Inflammatory macrophage treated with lipopolysaccharide for 1 hour (primary cell): ENCODE measurements around the gene OSBP2.
"Not testable (repeated sequence)": the region's sequence is repeated elsewhere in the genome, so short reads cannot be mapped to it uniquely, and the experiment has no call there.

Experiments
- DNase-seq, 2 donors: peaks; one replicate each; pipeline ENCODE4 v3.0.0-alpha.2; 2020 to 2022

Gene OSBP2

GRCh38 chr22:30718938-30719337, 24.3 kb downstream of the OSBP2 start:
- no peak for DNase-seq

DNA sequence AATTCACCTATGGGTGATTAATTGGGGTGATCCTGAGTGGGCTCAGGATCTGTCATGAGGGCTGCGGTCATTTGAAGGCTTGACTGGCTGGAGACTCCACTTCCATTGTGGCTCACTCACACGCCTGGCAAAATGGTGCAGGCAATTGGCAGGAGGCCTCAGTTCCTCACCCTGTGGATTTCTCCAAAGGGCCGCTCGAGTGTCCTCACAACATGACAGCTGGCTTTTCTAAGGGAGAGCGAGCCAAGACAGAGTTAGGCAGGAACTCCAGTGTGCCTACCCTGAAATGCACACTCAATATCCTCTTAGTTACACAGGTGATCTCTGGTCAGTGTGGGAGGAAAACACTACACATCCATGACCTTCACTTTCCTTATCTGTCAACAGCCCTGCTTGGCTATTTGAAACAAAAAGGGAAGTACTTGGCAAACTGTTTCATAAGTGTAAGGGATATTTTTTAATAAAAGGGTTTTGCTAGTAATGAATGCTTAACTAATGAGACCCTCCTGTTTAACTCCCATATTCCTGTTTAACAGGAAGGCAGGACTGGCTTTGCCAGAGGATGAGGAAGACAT, 25.7 kb downstream of the OSBP2 start:
- peak; percentile 17 to 58 for DNase-seq

DNA sequence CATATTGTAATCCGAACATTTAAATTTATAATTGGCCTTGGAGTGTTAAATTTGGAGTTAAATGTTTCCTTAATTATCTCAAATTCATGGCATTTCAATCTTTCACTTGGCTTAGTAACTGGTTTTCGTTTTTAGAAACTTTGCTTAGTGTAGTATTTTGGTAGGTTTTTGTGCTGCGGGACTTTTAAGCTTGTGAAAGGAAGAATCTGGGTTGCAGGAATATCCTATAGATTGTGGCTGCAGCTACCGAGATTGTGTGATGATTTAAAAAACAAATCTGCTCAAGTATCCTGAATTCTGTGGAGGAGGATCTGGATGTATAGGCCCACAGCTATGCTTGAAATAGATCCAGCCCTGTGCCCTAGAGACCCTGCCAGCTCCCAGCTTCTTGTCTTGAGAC, 27.1 kb downstream of the OSBP2 start:
- DNase-seq, result no peak

DNA sequence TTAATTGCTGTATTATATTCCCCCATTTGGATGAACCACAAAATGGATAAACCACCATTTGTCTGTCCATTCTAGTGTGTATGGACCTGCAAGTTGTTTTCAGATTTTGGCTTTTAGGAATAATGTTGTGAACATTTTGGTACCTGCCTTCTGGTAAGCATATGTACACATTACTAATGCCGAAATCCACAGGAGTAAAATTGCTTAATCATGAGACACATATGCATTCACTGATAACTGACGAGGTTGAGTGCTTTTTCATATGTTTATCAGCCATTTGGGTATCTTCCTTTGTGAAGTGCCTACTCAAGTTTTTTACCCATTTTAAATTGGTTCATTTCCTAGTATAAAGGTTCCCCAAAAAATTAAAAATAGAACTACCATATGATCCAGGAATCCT, 34.2 kb downstream of the OSBP2 start:
- no peak for DNase-seq

DNA sequence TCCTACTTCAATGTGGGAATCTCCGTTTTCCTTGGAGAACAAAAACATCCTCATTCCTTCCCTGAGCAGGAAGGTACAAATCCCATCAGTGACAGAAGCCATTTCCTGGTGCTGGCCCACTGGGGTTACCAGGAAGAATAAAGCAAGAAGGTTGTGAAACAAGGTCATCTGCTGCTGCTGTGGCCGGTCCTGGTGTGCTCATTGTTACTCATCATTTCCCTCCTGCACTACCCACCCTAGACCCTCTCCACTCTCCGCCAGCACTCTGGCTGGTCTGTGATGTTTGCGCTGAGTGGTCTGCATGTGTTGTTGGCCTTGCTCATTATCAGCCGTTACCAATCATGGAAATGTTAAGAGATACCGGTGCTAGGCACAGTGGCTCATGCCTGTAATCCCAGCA, 37.0 kb downstream of the OSBP2 start:
- peak in 1 of 2 donors; percentile 50 for DNase-seq

- DNase-seq, result no peak
Measured at GRCh38 chr22:30732426-30732825, 37.8 kb downstream of the OSBP2 start.

GRCh38 chr22:30733181-30733631, 38.5 kb downstream of the OSBP2 start:
- DNase-seq, result peak; percentile 42 to 60

- peak in 1 of 2 donors; percentile 33 for DNase-seq
Measured at GRCh38 chr22:30740007-30740406, 45.3 kb downstream of the OSBP2 start.

GRCh38 chr22:30740511-30740910, 45.8 kb downstream of the OSBP2 start:
- DNase-seq, result not testable (repeated sequence)

DNA sequence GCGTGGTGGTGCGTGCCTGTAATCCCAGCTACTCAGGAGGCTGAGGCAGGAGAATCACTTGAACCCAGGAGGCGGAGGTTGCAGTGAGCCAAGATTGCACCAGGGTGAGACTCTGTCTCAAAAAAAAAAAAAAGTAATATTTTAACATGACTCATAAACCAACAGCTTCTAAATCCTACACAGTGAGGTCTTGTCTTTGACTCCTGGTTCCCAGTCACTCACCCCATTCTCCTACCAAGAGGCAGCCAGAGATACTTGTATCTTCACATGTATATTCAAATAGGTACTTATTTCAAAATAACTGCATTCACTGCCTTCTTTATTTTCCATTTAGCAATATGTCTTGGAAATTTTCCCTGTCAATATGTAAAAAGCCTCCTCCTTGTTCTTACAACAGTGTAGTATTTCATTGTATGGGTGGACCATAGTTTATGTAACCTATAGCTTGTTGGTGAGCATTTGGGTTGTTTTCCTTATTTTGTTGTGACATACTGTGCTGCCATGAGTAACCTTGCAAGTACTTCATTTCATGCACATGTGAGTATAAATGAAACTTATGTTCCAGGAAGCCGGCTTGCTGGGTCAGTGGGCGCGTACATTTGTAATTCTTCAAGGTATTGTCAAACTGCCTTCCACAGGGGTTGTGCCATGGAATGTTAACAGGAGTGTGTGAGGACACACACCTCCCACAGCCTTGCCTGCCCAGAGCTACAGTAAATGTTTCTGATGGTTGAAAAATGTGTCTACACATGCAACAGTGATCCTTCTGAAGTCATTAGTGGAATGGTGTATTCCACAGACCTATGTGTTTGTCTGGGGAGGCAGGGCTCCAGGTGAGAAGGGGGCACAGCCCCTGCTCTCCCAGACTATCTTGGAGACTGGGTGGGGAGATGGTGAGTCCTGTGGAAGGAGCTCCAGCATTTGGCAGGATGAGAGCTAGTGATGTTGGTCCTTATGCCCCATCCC, 47.9 kb downstream of the OSBP2 start:
- DNase-seq, result peak; percentile 55 to 94

DNA sequence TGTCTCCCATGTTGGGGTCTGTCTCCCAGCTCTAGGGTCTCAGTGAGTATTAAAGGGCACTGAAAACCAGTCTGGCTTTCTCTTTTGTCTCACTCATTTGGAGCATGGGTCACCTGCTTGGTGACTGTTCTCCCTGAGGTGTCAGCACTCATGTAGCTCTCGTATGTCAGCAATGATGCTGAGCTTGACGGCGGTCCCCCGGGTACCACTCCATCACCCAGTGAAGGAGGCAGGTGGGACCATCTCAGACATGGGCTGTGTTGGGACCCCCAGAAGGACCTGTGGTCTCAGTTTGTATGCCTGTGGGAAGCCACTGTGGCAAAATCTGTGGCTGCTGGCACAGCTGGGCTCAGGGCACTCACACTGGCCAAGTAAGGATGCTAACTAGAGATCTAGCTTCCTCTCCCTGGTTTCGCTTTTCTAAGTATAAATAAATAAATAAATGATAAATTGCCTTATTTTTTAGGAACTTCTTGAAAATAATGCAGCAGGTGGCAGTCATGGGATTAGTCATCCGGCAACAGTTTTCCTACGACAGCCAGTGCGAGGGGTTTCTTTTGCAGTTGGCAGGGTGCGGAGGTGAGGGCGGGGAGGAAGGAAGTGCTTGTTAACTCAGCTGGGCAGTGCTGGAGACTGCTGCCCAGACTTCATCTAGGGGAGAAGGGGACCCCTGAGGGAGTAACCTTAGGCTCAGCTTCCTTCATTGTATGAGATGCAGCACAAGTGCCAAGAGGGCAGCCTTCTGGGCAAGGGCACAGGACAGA, 48.8 kb downstream of the OSBP2 start:
- peak; percentile 5 to 65 for DNase-seq

GRCh38 chr22:30744224-30744623, 49.5 kb downstream of the OSBP2 start:
- DNase-seq, result no peak

DNA sequence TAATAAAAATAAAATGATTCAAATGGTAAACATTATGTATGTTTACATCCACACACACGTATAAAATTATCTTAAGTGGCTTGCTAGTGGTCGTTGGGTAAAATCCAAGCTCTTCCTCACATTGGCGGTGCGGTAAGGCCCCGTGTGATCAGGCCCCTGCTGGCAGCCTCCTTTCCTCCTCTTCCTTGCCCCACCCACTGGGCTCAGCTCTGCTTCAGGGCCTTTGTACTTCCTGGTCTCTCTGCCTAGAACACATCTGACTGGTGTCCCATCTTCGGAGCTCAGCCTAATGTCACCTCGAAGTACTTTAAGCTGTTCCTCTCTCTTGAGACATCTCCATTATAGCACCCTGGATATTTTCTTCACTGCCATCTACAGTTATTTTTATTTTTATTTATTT, 52.8 kb downstream of the OSBP2 start:
- DNase-seq, result no peak

GRCh38 chr22:30749272-30749671, 54.6 kb downstream of the OSBP2 start:
- DNase-seq, result no peak

DNA sequence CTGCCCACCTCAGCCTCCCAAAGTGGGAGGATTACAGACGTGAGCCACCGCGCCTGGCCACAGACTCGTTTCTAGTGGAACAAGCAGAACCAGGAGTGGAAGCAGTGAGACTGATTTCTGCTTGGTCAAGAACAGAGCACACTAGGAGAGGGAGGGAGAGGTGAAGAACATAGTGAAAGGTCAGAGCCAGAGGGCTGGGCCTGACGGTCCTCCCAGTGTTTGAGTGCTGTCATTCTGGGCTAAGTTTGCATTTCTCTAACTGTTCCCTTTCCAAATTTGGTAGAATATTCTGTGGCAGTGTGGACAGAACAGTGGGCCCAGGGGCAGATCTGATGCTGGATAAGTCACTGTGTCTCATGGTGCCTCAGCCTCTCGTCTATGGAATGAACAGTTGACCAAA, 55.2 kb downstream of the OSBP2 start:
- no peak for DNase-seq

DNA sequence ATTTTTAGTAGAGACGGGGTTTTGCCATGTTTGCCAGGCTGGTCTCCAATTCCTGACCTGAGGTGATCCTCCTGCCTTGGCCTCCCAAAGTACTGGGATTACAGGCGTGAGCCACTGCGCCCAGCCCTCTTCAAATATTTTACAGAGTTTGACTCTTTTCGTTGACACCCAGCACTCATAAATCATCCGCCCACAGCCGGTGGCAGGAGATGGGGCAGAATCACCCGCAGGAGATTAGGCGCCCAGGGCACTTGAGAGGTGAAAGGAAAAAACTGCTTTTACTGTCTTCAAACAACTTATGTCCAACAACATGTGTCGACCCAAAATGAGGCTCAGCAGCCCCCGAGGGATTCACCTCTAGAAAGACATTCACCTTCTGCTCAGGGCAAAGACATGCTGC, 56.9 kb downstream of the OSBP2 start:
- no peak for DNase-seq

DNA sequence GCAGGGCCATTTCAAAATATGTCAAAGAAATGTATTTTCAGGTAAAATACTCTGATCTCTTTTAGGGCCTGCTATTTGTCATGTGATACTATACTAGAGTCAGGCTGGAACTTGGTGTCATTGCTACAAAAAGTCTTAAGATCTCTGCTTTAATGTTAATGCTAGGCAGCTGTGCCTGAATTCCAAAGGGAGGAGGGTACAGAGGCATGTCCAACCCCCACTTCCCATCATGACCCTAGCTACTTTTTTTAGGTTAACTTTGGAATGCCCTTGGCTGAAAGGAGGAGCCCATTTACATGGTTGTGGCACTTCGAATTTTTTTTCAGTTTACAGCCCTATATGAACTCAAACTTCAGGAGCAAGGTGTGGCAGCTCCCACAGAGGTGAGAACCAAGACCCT, 58.1 kb downstream of the OSBP2 start:
- DNase-seq, result no peak

- DNase-seq, result no peak
Measured at GRCh38 chr22:30753701-30754100, 59.0 kb downstream of the OSBP2 start.

DNA sequence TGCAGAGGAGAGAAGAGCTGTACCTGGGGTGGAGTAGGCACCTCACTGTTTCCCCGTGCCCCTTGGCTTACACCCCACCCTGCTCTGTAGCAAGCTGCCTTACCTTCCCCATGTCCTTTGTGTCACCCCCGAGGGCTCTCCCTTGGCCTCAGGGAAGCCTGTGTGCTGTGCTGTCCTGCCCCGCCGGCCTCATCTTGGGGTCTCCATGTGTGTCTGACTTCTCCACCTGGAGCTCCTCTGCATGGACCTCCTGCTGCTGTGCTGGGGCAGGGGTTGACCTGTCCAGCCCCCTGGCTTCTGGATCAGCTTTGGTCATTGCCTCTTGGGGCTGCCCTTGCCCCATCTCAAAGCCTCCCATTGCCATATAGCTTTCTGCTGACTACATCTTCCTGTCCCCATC, 59.8 kb downstream of the OSBP2 start:
- no peak for DNase-seq

DNA sequence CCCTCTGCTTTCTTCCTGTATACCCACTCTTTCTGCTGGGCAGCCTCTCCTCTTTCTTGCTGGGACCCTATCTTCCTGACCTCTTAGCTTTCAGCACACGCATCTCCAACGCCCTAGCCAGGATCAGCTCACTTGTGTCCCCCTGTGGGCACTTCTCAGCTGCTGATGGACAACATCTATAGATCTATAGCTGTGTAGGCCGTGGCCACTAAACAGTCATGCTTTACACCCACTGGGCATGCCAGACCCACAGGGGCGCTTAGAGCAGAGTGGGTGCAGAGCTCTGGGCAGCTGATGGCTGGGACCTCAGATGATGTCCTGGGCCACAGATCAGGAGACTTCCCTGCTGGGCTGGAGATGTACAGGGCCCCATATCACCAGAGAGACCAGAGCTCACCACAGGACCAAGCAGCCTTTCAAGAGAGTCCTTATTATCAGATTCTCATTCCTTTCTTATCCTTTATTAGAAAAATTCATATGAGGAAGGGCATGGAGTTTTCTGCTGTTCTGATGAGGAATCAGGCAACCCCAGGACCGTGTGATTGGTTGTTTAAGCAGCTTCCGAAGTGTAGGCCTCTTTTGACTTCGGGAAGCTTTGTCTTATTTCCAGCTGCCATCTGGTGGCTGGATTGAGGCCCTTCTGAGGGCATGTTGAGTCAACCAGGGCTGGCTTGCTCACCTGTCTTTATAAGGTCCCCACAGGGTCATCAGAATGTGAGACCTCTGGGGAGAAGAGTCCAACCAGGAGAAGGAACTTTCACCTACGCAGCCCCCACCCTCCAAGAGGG, 60.5 kb downstream of the OSBP2 start:
- peak; percentile 64 to 66 for DNase-seq

DNA sequence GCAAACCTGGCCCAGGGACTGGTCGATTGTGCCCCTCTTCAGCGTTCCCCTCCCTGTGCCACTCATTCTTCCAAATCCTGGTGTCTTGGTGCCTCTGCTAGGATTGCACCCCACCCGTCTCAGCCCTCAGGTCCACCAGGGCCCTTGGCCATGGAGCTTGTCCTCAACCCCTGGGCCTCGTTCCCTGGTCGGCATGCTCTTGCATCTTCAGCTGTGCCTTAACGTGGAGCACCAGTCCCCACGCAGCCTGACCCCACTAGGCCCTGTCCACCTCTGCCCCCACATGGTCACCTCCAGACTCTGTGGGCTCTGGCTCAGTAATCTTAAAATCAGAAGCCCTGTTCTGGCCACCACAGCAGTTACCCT, 61.1 kb downstream of the OSBP2 start:
- DNase-seq, result no peak

- DNase-seq, result peak; percentile 37 to 61
Measured at GRCh38 chr22:30763815-30764673, 69.4 kb downstream of the OSBP2 start.
